ENCODE results near the gene TBL1X.
"Not testable (repeated sequence)": the region's sequence is repeated elsewhere in the genome, so short reads cannot be mapped to it uniquely, and the experiment has no call there.

TBL1X gene

GRCh38 chrX:9459186-9459748, 5.6 kb upstream of the TBL1X start:
- DNase-seq = no peak

GRCh38 chrX:9461087-9461486, 3.8 kb upstream of the TBL1X start:
- DNase-seq = no peak

GRCh38 chrX:9462456-9462855, 2.4 kb upstream of the TBL1X start:
- no peak for DNase-seq

- no peak for DNase-seq
These were observed 694 bp downstream of the TBL1X start for GRCh38 chrX:9465380-9466123.

- DNase-seq = no peak
These were observed 1.3 kb downstream of the TBL1X start for GRCh38 chrX:9466124-9466495.

GRCh38 chrX:9466736-9467135, 1.9 kb downstream of the TBL1X start:
- DNase-seq = no peak

GRCh38 chrX:9467146-9467545, 2.3 kb downstream of the TBL1X start:
- no peak for DNase-seq

- no peak for DNase-seq
These were observed 2.9 kb downstream of the TBL1X start for GRCh38 chrX:9467751-9468150.

GRCh38 chrX:9471571-9471985, 6.7 kb downstream of the TBL1X start:
- DNase-seq = no peak

GRCh38 chrX:9473708-9474107, 8.8 kb downstream of the TBL1X start:
- DNase-seq = no peak

- not testable (repeated sequence) for DNase-seq
These were observed 10.6 kb downstream of the TBL1X start for GRCh38 chrX:9475417-9475816.

- DNase-seq = no peak
These were observed 11.1 kb downstream of the TBL1X start for GRCh38 chrX:9475984-9476383.

GRCh38 chrX:9476810-9477575, 12.1 kb downstream of the TBL1X start:
- DNase-seq = no peak

GRCh38 chrX:9482408-9482807, 17.6 kb downstream of the TBL1X start:
- DNase-seq = no peak

GRCh38 chrX:9482837-9483236, 18.0 kb downstream of the TBL1X start:
- DNase-seq = no peak

GRCh38 chrX:9483376-9483775, 18.5 kb downstream of the TBL1X start:
- DNase-seq = no peak

GRCh38 chrX:9486786-9487387, 22.0 kb downstream of the TBL1X start:
- no peak for DNase-seq

GRCh38 chrX:9488586-9488985, 23.7 kb downstream of the TBL1X start:
- no peak for DNase-seq

GRCh38 chrX:9489234-9489633, 24.4 kb downstream of the TBL1X start:
- DNase-seq = no peak

GRCh38 chrX:9492901-9493300, 28.0 kb downstream of the TBL1X start:
- no peak for DNase-seq

- DNase-seq = no peak
These were observed 29.1 kb downstream of the TBL1X start for GRCh38 chrX:9493936-9494335.

GRCh38 chrX:9494771-9495170, 29.9 kb downstream of the TBL1X start:
- DNase-seq = no peak

- no peak for DNase-seq
These were observed 30.6 kb downstream of the TBL1X start for GRCh38 chrX:9495496-9495895.

- DNase-seq = no peak
These were observed 33.4 kb downstream of the TBL1X start for GRCh38 chrX:9498236-9498635.
